Neural progenitor cell (in vitro differentiated cells): ENCODE measurements around the gene SCAI. TPM values are rescaled to one million over a fixed set of nuclear protein-coding genes. Genes with fewer than 3 reads are reported as not detected.
"Not testable (repeated sequence)": the region's sequence is repeated elsewhere in the genome, so short reads cannot be mapped to it uniquely, and the experiment has no call there.

Source experiments
- DNase-seq: peaks from one replicate; pipeline ENCODE4 v3.0.0-alpha.2; 2016; ENCODE audit warnings: low spot score
- H2AFZ ChIP-seq: fragments of 200-600 bp; sonication (generic); replicated peaks from 2 replicates; pipeline ENCODE4 v1.6.1; 2016; ENCODE audit warnings: antibody characterized with exemption
- H3F3A ChIP-seq: fragments of 200-600 bp; sonication (generic); 2 replicates; pipeline ENCODE4 v1.6.1; 2016; ENCODE audit warnings: antibody characterized with exemption, low read depth
- H3K27ac ChIP-seq: fragments of 200-600 bp; sonication (generic); 2 replicates; pipeline ENCODE4 v1.5.1; 2016; ENCODE audit warnings: mild to moderate bottlenecking
- H3K27me3 ChIP-seq: fragments of 200-600 bp; sonication (generic); 2 replicates; pipeline ENCODE4 v1.6.1; 2016; ENCODE audit warnings: mild to moderate bottlenecking, moderate library complexity
- H3K36me3 ChIP-seq: fragments of 200-600 bp; sonication (generic); 2 replicates; pipeline ENCODE4 v1.5.1; 2016
- H3K4me1 ChIP-seq: fragments of 200-600 bp; sonication (generic); 2 replicates; pipeline ENCODE4 v1.6.1; 2016; ENCODE audit warnings: mixed run types
- H3K4me2 ChIP-seq: fragments of 200-600 bp; sonication (generic); 2 replicates; pipeline ENCODE4 v1.6.1; 2016
- H3K4me3 ChIP-seq: fragments of 200-600 bp; sonication (generic); 2 replicates; pipeline ENCODE4 v1.5.1; 2016
- H3K79me2 ChIP-seq: fragments of 200-600 bp; sonication (generic); 2 replicates; pipeline ENCODE4 v1.6.1; 2016; ENCODE audit warnings: low read depth
- H3K9ac ChIP-seq: fragments of 200-600 bp; sonication (generic); 2 replicates; pipeline ENCODE4 v1.6.1; 2016
- H3K9me3 ChIP-seq: fragments of 200-600 bp; sonication (generic); 2 replicates; pipeline ENCODE4 v1.5.1; 2016; ENCODE audit warnings: low read depth
- H4K20me1 ChIP-seq: fragments of 200-600 bp; sonication (generic); 2 replicates; pipeline ENCODE4 v1.6.1; 2016; ENCODE audit warnings: low read depth
- H3K27ac Mint-ChIP-seq: 3 replicates; pipeline ENCODE4 v1.8.0; 2021; ENCODE audit warnings: mixed read lengths
- H3K27me3 Mint-ChIP-seq: 2 replicates; pipeline ENCODE4 v1.8.0; 2022; ENCODE audit warnings: low read depth, mild to moderate bottlenecking, inconsistent platforms, moderate library complexity, mixed read lengths; ENCODE audit not compliant: insufficient read depth
- H3K36me3 Mint-ChIP-seq: 3 replicates; pipeline ENCODE4 v1.8.0; 2021; ENCODE audit warnings: mixed read lengths
- H3K4me1 Mint-ChIP-seq: 3 replicates; pipeline ENCODE4 v1.8.0; 2021; ENCODE audit warnings: mixed read lengths
- H3K4me3 Mint-ChIP-seq: 3 replicates; pipeline ENCODE4 v1.8.0; 2021; ENCODE audit warnings: mild to moderate bottlenecking, moderate library complexity, mixed read lengths
- H3K9me3 Mint-ChIP-seq: 3 replicates; pipeline ENCODE4 v1.8.0; 2020; ENCODE audit warnings: mixed read lengths
- EZH2 ChIP-seq: fragments of 200-600 bp; sonication (generic); IDR thresholded peaks from 2 replicates; pipeline ENCODE4 v1.6.1; 2017; ENCODE audit warnings: antibody characterized with exemption, mild to moderate bottlenecking, moderate library complexity
- EZH2phosphoT487 ChIP-seq: fragments of 200-600 bp; sonication (generic); IDR thresholded peaks from 2 replicates; pipeline ENCODE4 v1.6.1; 2017; ENCODE audit warnings: antibody characterized with exemption
- total RNA-seq: library from RNA; depleted of rRNA; stranded (reverse); fragments of >200 nt; gene quantifications from 2 replicates; pipeline ENCODE4 v1.2.3, GENCODE V29; 2015; ENCODE audit warnings: low replicate concordance
- TF ChIP-seq, protein P1 (sequence below): fragments of 200-600 bp; sonication (generic); IDR thresholded peaks from 2 replicates; pipeline ENCODE4 v1.5.1; 2017; ENCODE audit warnings: antibody characterized with exemption, mild to moderate bottlenecking

The SCAI gene
- total RNA-seq, 1 donor from 2014 or later, result 30.2 TPM

DNA sequence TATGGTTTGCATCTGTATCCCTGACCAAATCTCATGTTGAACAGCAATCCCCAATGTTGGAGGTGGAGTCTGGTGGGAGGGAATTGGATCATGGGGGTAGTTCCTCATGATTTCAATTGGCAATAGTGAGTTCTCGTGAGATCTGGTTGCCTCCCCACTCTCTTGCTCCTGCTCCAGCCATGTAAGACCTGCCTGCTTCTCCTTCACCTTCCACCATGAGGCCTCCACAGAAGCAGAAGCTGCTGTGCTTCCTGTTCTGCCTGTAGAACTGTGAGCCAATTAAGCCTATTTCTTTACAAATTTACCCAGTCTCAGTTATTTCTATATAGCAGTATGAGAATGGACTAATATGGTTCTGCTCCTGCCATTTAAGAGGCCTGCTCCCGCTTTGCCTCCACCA, 32.9 kb downstream of the SCAI start:
- Mint-ChIP-seq H3K36me3 (peaks cover 21% of the 10 kb centered on the region), H3K27me3 (no peaks in the 10 kb centered on the region), H3K4me3 (no peak overlapping the region), H3K4me1 (no peaks in the 10 kb centered on the region), H3K9me3 (peaks cover 35% of the 10 kb centered on the region), H3K27ac (no peak overlapping the region)
- Histone ChIP-seq H3K27ac (no peak overlapping the region), H2AFZ (no peak overlapping the region), H3K4me1 (no peaks in the 10 kb centered on the region), H3K36me3 (no peaks in the 10 kb centered on the region), H3K4me2 (no peak overlapping the region), H3K27me3 (no peaks in the 10 kb centered on the region), H3K9ac (no peak overlapping the region), H3K79me2 (peaks cover 41% of the 10 kb centered on the region), H3K4me3 (no peak overlapping the region), H3F3A (no peaks in the 10 kb centered on the region), H4K20me1 (no peaks in the 10 kb centered on the region), H3K9me3 (no peaks in the 10 kb centered on the region)
- no peak for TF ChIP-seq EZH2
- TF ChIP-seq, protein P1, sequence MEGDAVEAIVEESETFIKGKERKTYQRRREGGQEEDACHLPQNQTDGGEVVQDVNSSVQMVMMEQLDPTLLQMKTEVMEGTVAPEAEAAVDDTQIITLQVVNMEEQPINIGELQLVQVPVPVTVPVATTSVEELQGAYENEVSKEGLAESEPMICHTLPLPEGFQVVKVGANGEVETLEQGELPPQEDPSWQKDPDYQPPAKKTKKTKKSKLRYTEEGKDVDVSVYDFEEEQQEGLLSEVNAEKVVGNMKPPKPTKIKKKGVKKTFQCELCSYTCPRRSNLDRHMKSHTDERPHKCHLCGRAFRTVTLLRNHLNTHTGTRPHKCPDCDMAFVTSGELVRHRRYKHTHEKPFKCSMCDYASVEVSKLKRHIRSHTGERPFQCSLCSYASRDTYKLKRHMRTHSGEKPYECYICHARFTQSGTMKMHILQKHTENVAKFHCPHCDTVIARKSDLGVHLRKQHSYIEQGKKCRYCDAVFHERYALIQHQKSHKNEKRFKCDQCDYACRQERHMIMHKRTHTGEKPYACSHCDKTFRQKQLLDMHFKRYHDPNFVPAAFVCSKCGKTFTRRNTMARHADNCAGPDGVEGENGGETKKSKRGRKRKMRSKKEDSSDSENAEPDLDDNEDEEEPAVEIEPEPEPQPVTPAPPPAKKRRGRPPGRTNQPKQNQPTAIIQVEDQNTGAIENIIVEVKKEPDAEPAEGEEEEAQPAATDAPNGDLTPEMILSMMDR, result no peak
- TF ChIP-seq EZH2phosphoT487, result no peak
- DNase-seq, result no peak

DNA sequence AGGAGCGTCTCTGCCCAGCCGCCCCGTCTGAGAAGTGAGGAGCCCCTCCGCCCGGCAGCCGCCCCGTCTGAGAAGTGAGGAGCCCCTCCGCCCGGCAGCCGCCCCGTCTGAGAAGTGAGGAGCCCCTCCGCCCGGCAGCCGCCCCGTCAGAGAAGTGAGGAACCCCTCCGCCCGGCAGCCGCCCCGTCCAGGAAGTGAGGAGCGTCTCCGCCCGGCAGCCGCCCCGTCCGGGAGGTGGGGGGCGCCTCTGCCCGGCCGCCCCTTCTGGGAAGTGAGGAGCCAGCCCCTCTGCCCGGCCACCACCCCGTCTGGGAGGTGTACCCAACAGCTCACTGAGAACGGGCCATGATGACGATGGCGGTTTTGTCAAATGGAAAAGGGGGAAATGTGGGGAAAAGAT, 34.8 kb downstream of the SCAI start:
- peaks cover 44% of the 10 kb centered on the region for H3K79me2 ChIP-seq
- not testable (repeated sequence) for DNase-seq, H3K27me3 ChIP-seq, H3F3A ChIP-seq, H3K27ac ChIP-seq, H2AFZ ChIP-seq, H4K20me1 ChIP-seq, H3K27ac Mint-ChIP-seq, H3K4me3 Mint-ChIP-seq, H3K4me3 ChIP-seq, H3K4me1 ChIP-seq, H3K4me1 Mint-ChIP-seq, H3K9me3 ChIP-seq, H3K9ac ChIP-seq, H3K4me2 ChIP-seq, H3K36me3 ChIP-seq, H3K27me3 Mint-ChIP-seq
- peaks cover 29% of the 10 kb centered on the region for H3K9me3 Mint-ChIP-seq
- H3K36me3 Mint-ChIP-seq, result peaks cover 15% of the 10 kb centered on the region

DNA sequence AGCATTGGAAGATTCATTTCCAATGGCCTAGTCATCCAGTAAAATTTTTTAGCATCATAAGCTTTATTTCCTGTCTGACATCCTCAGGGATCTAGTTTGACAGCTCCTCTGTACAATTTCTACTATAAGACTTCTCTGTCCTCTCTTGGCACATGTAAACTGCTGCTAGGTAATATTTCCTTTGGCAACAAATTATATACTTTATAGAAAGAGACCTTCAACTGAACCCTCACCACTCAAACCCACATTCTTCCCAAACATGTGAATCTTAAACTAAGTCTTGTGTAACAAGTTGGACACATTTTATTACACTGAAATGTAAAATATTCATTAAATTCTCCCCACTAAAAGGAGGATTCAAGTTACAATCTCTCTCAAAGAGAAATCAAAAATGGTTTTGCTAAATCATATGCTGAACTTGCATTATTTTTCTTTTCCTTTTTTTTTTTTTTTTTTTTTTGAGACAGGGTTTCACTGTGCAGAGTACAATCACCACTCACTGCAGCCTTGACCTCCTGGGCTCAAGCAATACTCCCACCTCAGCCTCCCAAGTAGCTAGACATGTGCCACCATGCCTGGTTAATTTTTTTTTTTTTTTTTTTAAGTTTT, 36.9 kb downstream of the SCAI start:
- no peak overlapping the region for H2AFZ ChIP-seq
- H3K27me3 Mint-ChIP-seq, result peaks cover 2% of the 10 kb centered on the region
- H3K4me3 Mint-ChIP-seq, result no peak overlapping the region
- H3F3A ChIP-seq, result no peaks in the 10 kb centered on the region
- H3K4me3 ChIP-seq, result no peak overlapping the region
- H4K20me1 ChIP-seq, result no peaks in the 10 kb centered on the region
- H3K4me1 ChIP-seq, result no peaks in the 10 kb centered on the region
- no peaks in the 10 kb centered on the region for H3K9me3 ChIP-seq
- peaks cover 7% of the 10 kb centered on the region for H3K36me3 Mint-ChIP-seq
- H3K4me2 ChIP-seq, result no peak overlapping the region
- H3K36me3 ChIP-seq, result no peaks in the 10 kb centered on the region
- no peak for DNase-seq
- no peak overlapping the region for H3K27ac ChIP-seq
- H3K27me3 ChIP-seq, result no peaks in the 10 kb centered on the region
- H3K9ac ChIP-seq, result no peak overlapping the region
- no peak overlapping the region for H3K27ac Mint-ChIP-seq
- peaks cover 6% of the 10 kb centered on the region for H3K4me1 Mint-ChIP-seq
- TF ChIP-seq EZH2 (no peak), EZH2phosphoT487 (no peak)
- TF ChIP-seq, protein P1, result no peak
- H3K79me2 ChIP-seq, result peaks cover 38% of the 10 kb centered on the region
- peaks cover 11% of the 10 kb centered on the region for H3K9me3 Mint-ChIP-seq

DNA sequence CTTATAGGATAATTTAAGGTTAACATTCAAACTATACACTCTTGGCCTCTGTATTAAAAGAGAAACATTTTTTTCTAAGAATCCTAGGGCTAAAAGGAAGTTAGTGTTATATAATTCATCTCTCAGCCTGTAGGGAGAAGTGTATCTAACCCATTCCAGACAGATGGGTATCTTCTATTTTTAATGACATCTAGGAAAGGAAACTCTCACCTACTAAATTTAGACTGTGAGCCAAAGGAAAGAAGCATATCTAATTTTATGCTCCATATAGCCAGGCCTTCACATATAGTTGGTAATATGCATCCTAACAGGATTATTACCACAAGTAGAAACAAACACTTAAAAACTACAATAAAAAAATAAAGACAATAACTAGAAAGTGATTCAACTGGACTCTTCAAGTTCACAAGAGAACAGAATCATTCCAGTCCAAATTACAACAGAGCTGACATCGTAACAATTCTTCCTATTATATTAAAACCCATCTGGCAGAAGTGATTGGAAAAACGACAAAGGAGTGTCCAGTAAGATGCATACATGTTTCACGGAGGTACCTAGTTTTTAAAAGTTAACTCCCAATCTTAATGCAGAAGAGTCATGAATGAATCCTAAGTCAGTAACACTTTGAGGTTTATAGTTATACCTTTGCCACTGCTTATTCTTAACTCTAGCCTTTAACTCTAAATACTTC, 39.4 kb downstream of the SCAI start:
- Histone ChIP-seq H3K4me3 (no peak overlapping the region), H3K36me3 (no peaks in the 10 kb centered on the region), H3K79me2 (peaks cover 35% of the 10 kb centered on the region), H3K27ac (no peak overlapping the region), H4K20me1 (peaks cover 4% of the 10 kb centered on the region), H2AFZ (no peak overlapping the region), H3K4me2 (no peak overlapping the region), H3F3A (no peaks in the 10 kb centered on the region), H3K9ac (no peak overlapping the region), H3K27me3 (no peaks in the 10 kb centered on the region), H3K9me3 (no peaks in the 10 kb centered on the region), H3K4me1 (no peaks in the 10 kb centered on the region)
- Mint-ChIP-seq H3K27me3 (peaks cover 2% of the 10 kb centered on the region), H3K27ac (no peak overlapping the region), H3K4me1 (peaks cover 6% of the 10 kb centered on the region), H3K36me3 (no peaks in the 10 kb centered on the region), H3K9me3 (peaks cover 2% of the 10 kb centered on the region), H3K4me3 (no peak overlapping the region)
- TF ChIP-seq EZH2phosphoT487 (no peak), EZH2 (no peak)
- TF ChIP-seq, protein P1, result no peak
- DNase-seq, result no peak
